HepG2 (cell line): ENCODE results near the gene KRT27. TPM values are rescaled to one million over a fixed set of nuclear protein-coding genes. Genes with fewer than 3 reads are reported as not detected.

Source experiments
- ATAC-seq: fragments of 200-7000 bp; cut with Tn5 transposase; 3 replicates; pipeline ENCODE4 v1.9.1; 2020; ENCODE audit warnings: mild to moderate bottlenecking, moderate library complexity
- BruUV-seq: library from RNA; stranded (reverse); fragments of 400-500 nt; replicated peaks from 2 replicates; lab custom pipeline; 2021; lab: Mats Ljungman, UMichigan
- CTCF ChIA-PET: fragments of 300-600 bp; formaldehyde crosslinking; extraction: SDS; loops from one replicate; lab custom pipeline; 2021; ENCODE audit warnings: low total read pairs, inconsistent platforms, low intra/inter-chr PET ratio; lab: Yijun Ruan, JAX
- POLR2A ChIA-PET: fragments of 350-600 bp; sonication (Branson Sonifier 250); formaldehyde crosslinking; loops from one replicate; lab custom pipeline; 2020; ENCODE audit warnings: antibody characterized with exemption, inconsistent platforms; lab: Yijun Ruan, JAX
- DNase-seq: peaks from one replicate; pipeline ENCODE4 v3.0.0-alpha.2; 2015; ENCODE audit warnings: low spot score
- FAIRE-seq: peaks from 3 replicates; lab custom pipeline; 2011; peaks lifted over from hg19 to GRCh38; lab: Jason Lieb, UNC
- H2AFZ ChIP-seq: one replicate; pipeline ENCODE4 v1.6.1; 2011; ENCODE audit warnings: low read length, inconsistent platforms
- H3K27ac ChIP-seq: fragments of 300-600 bp; 3 replicates; pipeline ENCODE4 v1.8.0; 2011; ENCODE audit warnings: mixed run types, mild to moderate bottlenecking, mixed read lengths, low read length, inconsistent platforms; ENCODE audit not compliant: insufficient read depth; ENCODE audit errors: extremely low read length
- H3K27me3 ChIP-seq, 2 experiments: fragments of 200-600 bp in 1 of 2; 2 replicates in 1 of 2; 3 replicates in 1 of 2; pipeline versions ENCODE4 v1.6.0 to v1.8.0; 2011; ENCODE audit warnings: low read length in 2 of 2, mild to moderate bottlenecking in 2 of 2, moderate library complexity in 2 of 2, inconsistent platforms in 1 of 2; ENCODE audit not compliant: insufficient read depth in 2 of 2, control insufficient read depth in 1 of 2
- H3K36me3 ChIP-seq, 2 experiments: fragments of 200-600 bp in 1 of 2; replicated peaks in 1 of 2; 2 replicates in 1 of 2; 3 replicates in 1 of 2; pipeline versions ENCODE4 v1.5.1 to v1.8.0; 2011; ENCODE audit warnings: low read length in 2 of 2, inconsistent platforms in 1 of 2; ENCODE audit not compliant: insufficient read depth in 2 of 2, control insufficient read depth in 1 of 2
- H3K4me1 ChIP-seq: 2 replicates; pipeline ENCODE4 v1.5.1; 2012; ENCODE audit warnings: low read length, inconsistent platforms; ENCODE audit not compliant: insufficient read depth
- H3K4me2 ChIP-seq: 2 replicates; pipeline ENCODE4 v1.6.0; 2011; ENCODE audit warnings: low read depth, low read length, inconsistent platforms
- H3K4me3 ChIP-seq, 3 experiments: fragments of 200-600 bp in 1 of 3; sonication (generic), shearing (Covaris generic) in 1 of 3; replicated peaks in 1 of 3; 2 replicates each; pipeline ENCODE4 v1.5.1; 2011 to 2016; ENCODE audit warnings: low read length in 3 of 3, inconsistent platforms in 2 of 3, low read depth in 2 of 3, mild to moderate bottlenecking in 2 of 3, control low read depth in 1 of 3, mixed read lengths in 1 of 3; ENCODE audit not compliant: insufficient read depth in 1 of 3
- H3K79me2 ChIP-seq: one replicate; pipeline ENCODE4 v1.6.1; 2011; ENCODE audit warnings: low read length, inconsistent platforms; ENCODE audit not compliant: insufficient read depth
- H3K9ac ChIP-seq: 2 replicates; pipeline ENCODE4 v1.6.0; 2011; ENCODE audit warnings: mild to moderate bottlenecking, low read depth, low read length, inconsistent platforms; ENCODE audit not compliant: insufficient read depth
- H3K9me3 ChIP-seq: 2 replicates; pipeline ENCODE4 v1.5.1; 2012; ENCODE audit warnings: mild to moderate bottlenecking, low read length
- H4K20me1 ChIP-seq: 2 replicates; pipeline ENCODE4 v1.6.0; 2011; ENCODE audit warnings: inconsistent platforms, mild to moderate bottlenecking, low read length, moderate library complexity; ENCODE audit not compliant: insufficient read depth
- CREB1 ChIP-seq, 2 experiments: fragments of 450-650 bp in 1 of 2; IDR thresholded peaks; 2 replicates each; pipeline ENCODE4 v1.6.1; 2016 to 2017; ENCODE audit warnings: control low read depth in 1 of 2, mild to moderate bottlenecking in 1 of 2, missing compliant biosample characterization in 1 of 2, missing genetic modification characterization in 1 of 2
- HMGA1 ChIP-seq: sonication (generic); formaldehyde crosslinking; conservative IDR thresholded peaks from 2 replicates; pipeline ENCODE4 v1.4.0; 2020; ENCODE audit warnings: missing genetic modification reagents
- NFATC3 ChIP-seq: sonication (generic); formaldehyde crosslinking; IDR thresholded peaks from 2 replicates; pipeline ENCODE4 v1.5.1; 2020; ENCODE audit warnings: mild to moderate bottlenecking, missing genetic modification reagents
- NR1H2 ChIP-seq: sonication (generic); formaldehyde crosslinking; IDR thresholded peaks from 2 replicates; pipeline ENCODE4 v1.8.1; 2022; ENCODE audit warnings: low read depth, missing genetic modification reagents, borderline replicate concordance
- SIN3B ChIP-seq: fragments of 150-350 bp; IDR thresholded peaks from 2 replicates; pipeline ENCODE4 v1.6.1; 2014; ENCODE audit warnings: low read length
- ZMYM4 ChIP-seq: sonication (generic); formaldehyde crosslinking; IDR thresholded peaks from 2 replicates; pipeline ENCODE4 v1.8.1; 2023; ENCODE audit warnings: mild to moderate bottlenecking, missing genetic modification reagents
- ZNF598 ChIP-seq: sonication (generic); formaldehyde crosslinking; IDR thresholded peaks from 2 replicates; pipeline ENCODE4 v1.5.1; 2020; ENCODE audit warnings: mild to moderate bottlenecking, missing genetic modification reagents, borderline replicate concordance
- ZNF776 ChIP-seq: sonication (generic); formaldehyde crosslinking; IDR thresholded peaks from 2 replicates; pipeline ENCODE4 v1.4.0; 2020; ENCODE audit warnings: mild to moderate bottlenecking, missing genetic modification reagents
- ZNF792 ChIP-seq: IDR thresholded peaks from 2 replicates; pipeline ENCODE4 v1.6.1; 2016
- WGBS: methylation state at CpG from one replicate; pipeline ENCODE4 v1.1.6; 2017; ENCODE audit warnings: low lambda C conversion rate; 5-methylcytosine and 5-hydroxymethylcytosine counted together
- in situ Hi-C: cut with HindIII; loops from 2 replicates; pipeline ENCODE4 v1.10.0; 2017; ENCODE audit warnings: low pct_unique_long_range_greater_than_20kb; ENCODE audit not compliant: extremely low pct_ligation_motif_present
- intact Hi-C: fragments of 100-400 bp; cut with micrococcal nuclease; formaldehyde crosslinking; loops from one replicate; pipeline ENCODE4 v1.10.0; 2022; ENCODE audit not compliant: unreplicated experiment
- polyA plus RNA-seq, 8 experiments: library from polyadenylated mRNA; depleted of rRNA in 3 of 8; stranded (reverse) in 7 of 8; unstranded in 1 of 8; fragments of >200 nt; fragmentation: Illumina TruSeq in 4 of 8; extraction: Trizol in 4 of 8; gene quantifications; 2 replicates each; pipeline versions ENCODE4 v1.2.1 to v1.2.3, GENCODE V29; 2011 to 2016; ENCODE audit warnings: low read depth in 4 of 8, missing spikeins in 1 of 8, mixed read lengths in 1 of 8; ENCODE audit not compliant: insufficient read depth in 1 of 8
- total RNA-seq, 5 experiments: library from RNA; depleted of rRNA; stranded (reverse); fragments of >200 nt; fragmentation: Illumina TruSeq; extraction: Trizol; gene quantifications; 2 replicates each; pipeline ENCODE4 v1.2.3, GENCODE V29; 2016; ENCODE audit warnings: low read depth in 1 of 5
- TF ChIP-seq, protein P1 (sequence below): sonication (generic); formaldehyde crosslinking; IDR thresholded peaks from 2 replicates; pipeline ENCODE4 v1.4.0; 2020; ENCODE audit warnings: missing genetic modification reagents, borderline replicate concordance
- TF ChIP-seq, protein P2 (sequence below): sonication (generic); formaldehyde crosslinking; conservative IDR thresholded peaks from 2 replicates; pipeline ENCODE4 v1.8.1; 2023; ENCODE audit warnings: missing genetic modification reagents
- TF ChIP-seq, protein P3 (sequence below): sonication (generic); formaldehyde crosslinking; IDR thresholded peaks from 2 replicates; pipeline ENCODE4 v1.5.1; 2020; ENCODE audit warnings: missing genetic modification reagents, mild to moderate bottlenecking, borderline replicate concordance
- TF ChIP-seq, protein P4 (sequence below): fragments of 450-650 bp; IDR thresholded peaks from 2 replicates; pipeline ENCODE4 v1.6.1; 2017
- TF ChIP-seq, protein P5 (sequence below): sonication (generic); formaldehyde crosslinking; IDR thresholded peaks from 2 replicates; pipeline ENCODE4 v1.4.0; 2020; ENCODE audit warnings: missing genetic modification reagents

KRT27 gene
- total and polyA plus RNA-seq, 2 of the 13 experiments (the other 11 are each of a cell fraction or from before 2014, with no cell fraction given) = not detected

DNA sequence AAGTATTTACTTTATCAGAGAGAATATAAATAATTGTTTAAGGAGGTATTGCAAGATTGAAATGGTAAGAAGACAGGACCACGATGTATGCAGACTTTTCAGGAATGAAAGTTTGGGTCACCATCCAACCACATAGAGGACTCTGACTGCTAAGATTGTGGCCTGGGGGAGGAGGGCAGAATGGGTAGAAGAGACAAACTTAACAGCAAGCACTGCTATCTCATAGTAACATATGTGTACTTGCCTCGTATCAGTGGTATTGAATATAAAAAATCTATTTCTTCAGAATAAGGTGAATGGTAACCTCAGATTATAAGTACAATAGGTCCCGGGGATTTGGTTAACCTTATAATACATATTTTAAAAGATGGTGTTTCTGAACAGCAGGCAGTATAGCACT lies 34.2 kb upstream of the KRT27 start:
- H3K4me1 ChIP-seq = peaks cover 33% of the 10 kb centered on the region
- no peak overlapping the region for H3K4me3 ChIP-seq
- POLR2A ChIA-PET = no interaction called here
- H3K9ac ChIP-seq = no peak overlapping the region
- intact Hi-C loops (no loop called here), in situ Hi-C loops (no loop called here)
- FAIRE-seq (no peak), ATAC-seq (no peak), DNase-seq (no peak)
- peaks cover 4 to 7% of the 10 kb centered on the region in 2 experiments; a peak in 3 of 5 replicates for H3K36me3 ChIP-seq
- CTCF ChIA-PET = no interaction called here
- H3K79me2 ChIP-seq = peaks cover 20% of the 10 kb centered on the region
- no peak overlapping the region for H3K27ac ChIP-seq
- BruUV-seq = no TSS peak
- no peaks in the 10 kb centered on the region; a peak in 1 of 5 replicates for H3K27me3 ChIP-seq
- no peak overlapping the region for H2AFZ ChIP-seq
- H3K4me2 ChIP-seq = no peak overlapping the region
- TF ChIP-seq, protein P1, sequence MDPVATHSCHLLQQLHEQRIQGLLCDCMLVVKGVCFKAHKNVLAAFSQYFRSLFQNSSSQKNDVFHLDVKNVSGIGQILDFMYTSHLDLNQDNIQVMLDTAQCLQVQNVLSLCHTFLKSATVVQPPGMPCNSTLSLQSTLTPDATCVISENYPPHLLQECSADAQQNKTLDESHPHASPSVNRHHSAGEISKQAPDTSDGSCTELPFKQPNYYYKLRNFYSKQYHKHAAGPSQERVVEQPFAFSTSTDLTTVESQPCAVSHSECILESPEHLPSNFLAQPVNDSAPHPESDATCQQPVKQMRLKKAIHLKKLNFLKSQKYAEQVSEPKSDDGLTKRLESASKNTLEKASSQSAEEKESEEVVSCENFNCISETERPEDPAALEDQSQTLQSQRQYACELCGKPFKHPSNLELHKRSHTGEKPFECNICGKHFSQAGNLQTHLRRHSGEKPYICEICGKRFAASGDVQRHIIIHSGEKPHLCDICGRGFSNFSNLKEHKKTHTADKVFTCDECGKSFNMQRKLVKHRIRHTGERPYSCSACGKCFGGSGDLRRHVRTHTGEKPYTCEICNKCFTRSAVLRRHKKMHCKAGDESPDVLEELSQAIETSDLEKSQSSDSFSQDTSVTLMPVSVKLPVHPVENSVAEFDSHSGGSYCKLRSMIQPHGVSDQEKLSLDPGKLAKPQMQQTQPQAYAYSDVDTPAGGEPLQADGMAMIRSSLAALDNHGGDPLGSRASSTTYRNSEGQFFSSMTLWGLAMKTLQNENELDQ (CRISPR knock-in tag) = no peak
- TF ChIP-seq SIN3B = no peak
- TF ChIP-seq, protein P2, sequence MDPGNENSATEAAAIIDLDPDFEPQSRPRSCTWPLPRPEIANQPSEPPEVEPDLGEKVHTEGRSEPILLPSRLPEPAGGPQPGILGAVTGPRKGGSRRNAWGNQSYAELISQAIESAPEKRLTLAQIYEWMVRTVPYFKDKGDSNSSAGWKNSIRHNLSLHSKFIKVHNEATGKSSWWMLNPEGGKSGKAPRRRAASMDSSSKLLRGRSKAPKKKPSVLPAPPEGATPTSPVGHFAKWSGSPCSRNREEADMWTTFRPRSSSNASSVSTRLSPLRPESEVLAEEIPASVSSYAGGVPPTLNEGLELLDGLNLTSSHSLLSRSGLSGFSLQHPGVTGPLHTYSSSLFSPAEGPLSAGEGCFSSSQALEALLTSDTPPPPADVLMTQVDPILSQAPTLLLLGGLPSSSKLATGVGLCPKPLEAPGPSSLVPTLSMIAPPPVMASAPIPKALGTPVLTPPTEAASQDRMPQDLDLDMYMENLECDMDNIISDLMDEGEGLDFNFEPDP = no peak
- no peak for TF ChIP-seq ZNF776 (CRISPR knock-in tag)
- TF ChIP-seq ZNF598 = no peak
- TF ChIP-seq CREB1 (IDR thresholded peaks at IDR 0.05) = no peak
- TF ChIP-seq CREB1 (CRISPR knock-in tag; IDR thresholded peaks at IDR 0.05) = no peak
- no peak for TF ChIP-seq NFATC3 (CRISPR knock-in tag)
- no peak for TF ChIP-seq HMGA1 (CRISPR knock-in tag)
- no peak for TF ChIP-seq ZMYM4 (CRISPR knock-in tag)
- no peak for TF ChIP-seq ZNF792 (CRISPR knock-in tag)
- TF ChIP-seq, protein P3, sequence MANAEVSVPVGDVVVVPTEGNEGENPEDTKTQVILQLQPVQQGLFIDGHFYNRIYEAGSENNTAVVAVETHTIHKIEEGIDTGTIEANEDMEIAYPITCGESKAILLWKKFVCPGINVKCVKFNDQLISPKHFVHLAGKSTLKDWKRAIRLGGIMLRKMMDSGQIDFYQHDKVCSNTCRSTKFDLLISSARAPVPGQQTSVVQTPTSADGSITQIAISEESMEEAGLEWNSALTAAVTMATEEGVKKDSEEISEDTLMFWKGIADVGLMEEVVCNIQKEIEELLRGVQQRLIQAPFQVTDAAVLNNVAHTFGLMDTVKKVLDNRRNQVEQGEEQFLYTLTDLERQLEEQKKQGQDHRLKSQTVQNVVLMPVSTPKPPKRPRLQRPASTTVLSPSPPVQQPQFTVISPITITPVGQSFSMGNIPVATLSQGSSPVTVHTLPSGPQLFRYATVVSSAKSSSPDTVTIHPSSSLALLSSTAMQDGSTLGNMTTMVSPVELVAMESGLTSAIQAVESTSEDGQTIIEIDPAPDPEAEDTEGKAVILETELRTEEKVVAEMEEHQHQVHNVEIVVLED (CRISPR knock-in tag) = no peak
- TF ChIP-seq, protein P4, sequence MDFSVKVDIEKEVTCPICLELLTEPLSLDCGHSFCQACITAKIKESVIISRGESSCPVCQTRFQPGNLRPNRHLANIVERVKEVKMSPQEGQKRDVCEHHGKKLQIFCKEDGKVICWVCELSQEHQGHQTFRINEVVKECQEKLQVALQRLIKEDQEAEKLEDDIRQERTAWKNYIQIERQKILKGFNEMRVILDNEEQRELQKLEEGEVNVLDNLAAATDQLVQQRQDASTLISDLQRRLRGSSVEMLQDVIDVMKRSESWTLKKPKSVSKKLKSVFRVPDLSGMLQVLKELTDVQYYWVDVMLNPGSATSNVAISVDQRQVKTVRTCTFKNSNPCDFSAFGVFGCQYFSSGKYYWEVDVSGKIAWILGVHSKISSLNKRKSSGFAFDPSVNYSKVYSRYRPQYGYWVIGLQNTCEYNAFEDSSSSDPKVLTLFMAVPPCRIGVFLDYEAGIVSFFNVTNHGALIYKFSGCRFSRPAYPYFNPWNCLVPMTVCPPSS = no peak
- TF ChIP-seq NR1H2 = no peak
- TF ChIP-seq, protein P5, sequence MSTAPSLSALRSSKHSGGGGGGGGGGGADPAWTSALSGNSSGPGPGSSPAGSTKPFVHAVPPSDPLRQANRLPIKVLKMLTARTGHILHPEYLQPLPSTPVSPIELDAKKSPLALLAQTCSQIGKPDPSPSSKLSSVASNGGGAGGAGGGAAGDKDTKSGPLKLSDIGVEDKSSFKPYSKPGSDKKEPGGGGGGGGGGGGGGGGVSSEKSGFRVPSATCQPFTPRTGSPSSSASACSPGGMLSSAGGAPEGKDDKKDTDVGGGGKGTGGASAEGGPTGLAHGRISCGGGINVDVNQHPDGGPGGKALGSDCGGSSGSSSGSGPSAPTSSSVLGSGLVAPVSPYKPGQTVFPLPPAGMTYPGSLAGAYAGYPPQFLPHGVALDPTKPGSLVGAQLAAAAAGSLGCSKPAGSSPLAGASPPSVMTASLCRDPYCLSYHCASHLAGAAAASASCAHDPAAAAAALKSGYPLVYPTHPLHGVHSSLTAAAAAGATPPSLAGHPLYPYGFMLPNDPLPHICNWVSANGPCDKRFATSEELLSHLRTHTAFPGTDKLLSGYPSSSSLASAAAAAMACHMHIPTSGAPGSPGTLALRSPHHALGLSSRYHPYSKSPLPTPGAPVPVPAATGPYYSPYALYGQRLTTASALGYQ (CRISPR knock-in tag) = no peak
- no peaks in the 10 kb centered on the region for H4K20me1 ChIP-seq
- H3K9me3 ChIP-seq = no peaks in the 10 kb centered on the region
- 96% methylated on average over 3 of the region's 3 CpGs for WGBS
